Measurements from ENCODE around the gene ATP6V0A4.

DNA sequence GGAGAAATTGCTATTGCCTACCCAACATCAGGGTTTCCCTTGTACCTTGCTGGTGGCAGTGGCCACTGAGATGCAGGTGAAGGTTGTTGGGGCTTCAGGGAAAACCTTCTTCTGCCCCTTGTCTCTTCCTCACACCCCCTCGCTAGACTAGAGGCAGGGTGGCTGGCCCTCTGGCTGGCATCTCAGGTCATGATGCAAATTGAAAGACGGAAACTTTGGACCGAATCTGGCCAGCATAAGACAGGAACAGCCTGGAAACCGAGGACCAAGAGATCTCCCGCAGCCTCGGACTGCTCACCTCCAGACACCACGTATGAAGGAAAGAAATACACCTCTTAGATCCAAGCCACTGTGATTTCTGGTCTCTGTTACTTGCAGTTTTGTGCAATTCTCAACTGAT, 99.7 kb downstream of the ATP6V0A4 start:
- TF ChIP-seq, protein P1, sequence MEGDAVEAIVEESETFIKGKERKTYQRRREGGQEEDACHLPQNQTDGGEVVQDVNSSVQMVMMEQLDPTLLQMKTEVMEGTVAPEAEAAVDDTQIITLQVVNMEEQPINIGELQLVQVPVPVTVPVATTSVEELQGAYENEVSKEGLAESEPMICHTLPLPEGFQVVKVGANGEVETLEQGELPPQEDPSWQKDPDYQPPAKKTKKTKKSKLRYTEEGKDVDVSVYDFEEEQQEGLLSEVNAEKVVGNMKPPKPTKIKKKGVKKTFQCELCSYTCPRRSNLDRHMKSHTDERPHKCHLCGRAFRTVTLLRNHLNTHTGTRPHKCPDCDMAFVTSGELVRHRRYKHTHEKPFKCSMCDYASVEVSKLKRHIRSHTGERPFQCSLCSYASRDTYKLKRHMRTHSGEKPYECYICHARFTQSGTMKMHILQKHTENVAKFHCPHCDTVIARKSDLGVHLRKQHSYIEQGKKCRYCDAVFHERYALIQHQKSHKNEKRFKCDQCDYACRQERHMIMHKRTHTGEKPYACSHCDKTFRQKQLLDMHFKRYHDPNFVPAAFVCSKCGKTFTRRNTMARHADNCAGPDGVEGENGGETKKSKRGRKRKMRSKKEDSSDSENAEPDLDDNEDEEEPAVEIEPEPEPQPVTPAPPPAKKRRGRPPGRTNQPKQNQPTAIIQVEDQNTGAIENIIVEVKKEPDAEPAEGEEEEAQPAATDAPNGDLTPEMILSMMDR (IDR thresholded peaks at IDR 0.05; ENCODE audit: insufficient read depth, low read length): no peak
- no peak for TF ChIP-seq POLR2AphosphoS5 (IDR thresholded peaks at IDR 0.05; ENCODE audit: low read depth)
